Smooth muscle cell of the brain vasculature (primary cell): ENCODE measurements around the gene ARHGEF2.

Experiments used
- DNase-seq: peaks from one replicate; pipeline ENCODE4 v3.0.0-alpha.2; 2012; ENCODE audit warnings: low read depth, low spot score

The ARHGEF2 gene

GRCh38 chr1:155971910-155972809 lies 6.2 kb downstream of the ARHGEF2 start:
- DNase-seq: no peak

GRCh38 chr1:155970531-155971167 lies 7.7 kb downstream of the ARHGEF2 start:
- DNase-seq: no peak

GRCh38 chr1:155969377-155969791 lies 9.0 kb downstream of the ARHGEF2 start:
- no peak for DNase-seq

- no peak for DNase-seq
These were observed 9.7 kb downstream of the ARHGEF2 start for GRCh38 chr1:155968670-155969069.

GRCh38 chr1:155968051-155968400 lies 10.3 kb downstream of the ARHGEF2 start:
- DNase-seq: no peak

- DNase-seq: no peak
These were observed 10.9 kb downstream of the ARHGEF2 start for GRCh38 chr1:155967341-155968050.

GRCh38 chr1:155966750-155967149 lies 11.6 kb downstream of the ARHGEF2 start:
- no peak for DNase-seq

GRCh38 chr1:155966135-155966534 lies 12.2 kb downstream of the ARHGEF2 start:
- no peak for DNase-seq

GRCh38 chr1:155964193-155964592 lies 14.2 kb downstream of the ARHGEF2 start:
- no peak for DNase-seq

GRCh38 chr1:155962599-155963211 lies 15.6 kb downstream of the ARHGEF2 start:
- no peak for DNase-seq

- peak; percentile 76 for DNase-seq
These were observed 16.4 kb downstream of the ARHGEF2 start for GRCh38 chr1:155961937-155962336.

GRCh38 chr1:155960081-155960745 lies 18.1 kb downstream of the ARHGEF2 start:
- DNase-seq: no peak

GRCh38 chr1:155957411-155957915 lies 20.9 kb downstream of the ARHGEF2 start:
- no peak for DNase-seq

- no peak for DNase-seq
These were observed 23.7 kb downstream of the ARHGEF2 start for GRCh38 chr1:155954645-155955044.

- DNase-seq: no peak
These were observed 25.8 kb downstream of the ARHGEF2 start for GRCh38 chr1:155952505-155952890.

- DNase-seq: no peak
These were observed 26.4 kb downstream of the ARHGEF2 start for GRCh38 chr1:155951753-155952504.

GRCh38 chr1:155950829-155951228 lies 27.5 kb downstream of the ARHGEF2 start:
- no peak for DNase-seq

GRCh38 chr1:155947741-155948140 lies 30.6 kb downstream of the ARHGEF2 start:
- DNase-seq: no peak

GRCh38 chr1:155947292-155947691 lies 31.1 kb downstream of the ARHGEF2 start:
- DNase-seq: no peak

GRCh38 chr1:155946633-155947219 lies 31.6 kb downstream of the ARHGEF2 start:
- no peak for DNase-seq
